Karpas-422 (cell line): ENCODE results near the gene PRICKLE2. TPM values are rescaled to one million over a fixed set of nuclear protein-coding genes. Genes with fewer than 3 reads are reported as not detected.

ENCODE experiments used
- DNase-seq: peaks from one replicate; pipeline ENCODE4 v3.0.0-alpha.2; 2015
- H2AFZ ChIP-seq: fragments of 200-600 bp; sonication (generic); 2 replicates; pipeline ENCODE4 v1.6.1; 2014; ENCODE audit warnings: antibody characterized with exemption, low read length, mixed read lengths
- H3K27ac ChIP-seq: fragments of 200-600 bp; sonication (generic); 2 replicates; pipeline ENCODE4 v1.5.1; 2014; ENCODE audit warnings: mild to moderate bottlenecking, low read length, moderate library complexity
- H3K27me3 ChIP-seq: fragments of 200-600 bp; sonication (generic); 2 replicates; pipeline ENCODE4 v1.6.1; 2014; ENCODE audit warnings: low read length, mixed read lengths
- H3K36me3 ChIP-seq: fragments of 200-600 bp; sonication (generic); 2 replicates; pipeline ENCODE4 v1.6.1; 2014; ENCODE audit warnings: low read length, mixed read lengths; ENCODE audit not compliant: insufficient read depth
- H3K4me1 ChIP-seq: fragments of 200-600 bp; sonication (generic); 2 replicates; pipeline ENCODE4 v1.6.1; 2014; ENCODE audit warnings: mild to moderate bottlenecking, low read length, mixed read lengths
- H3K4me2 ChIP-seq: fragments of 200-600 bp; sonication (generic); 2 replicates; pipeline ENCODE4 v1.6.1; 2014; ENCODE audit warnings: low read length, low read depth, mild to moderate bottlenecking; ENCODE audit not compliant: poor library complexity, severe bottlenecking
- H3K4me3 ChIP-seq: fragments of 200-600 bp; sonication (generic); 2 replicates; pipeline ENCODE4 v1.5.1; 2014; ENCODE audit warnings: mild to moderate bottlenecking, antibody characterized with exemption, low read length, mixed read lengths
- H3K79me2 ChIP-seq: fragments of 200-600 bp; sonication (generic); 2 replicates; pipeline ENCODE4 v1.6.1; 2014; ENCODE audit warnings: mild to moderate bottlenecking, low read length, mixed read lengths
- H3K9ac ChIP-seq: fragments of 200-600 bp; sonication (generic); 2 replicates; pipeline ENCODE4 v1.6.0; 2014; ENCODE audit warnings: low read length
- H3K9me2 ChIP-seq: fragments of 200-600 bp; sonication (generic), shearing (Covaris generic); replicated peaks from 2 replicates; pipeline ENCODE4 v1.6.0; 2014; ENCODE audit warnings: mild to moderate bottlenecking, low read length, moderate library complexity; ENCODE audit not compliant: insufficient read depth
- H3K9me3 ChIP-seq: fragments of 300-700, 200-600 bp; sonication (generic); 2 replicates; pipeline ENCODE4 v1.6.1; 2014; ENCODE audit warnings: low read length, mixed read lengths
- H4K20me1 ChIP-seq: fragments of 200-600 bp; sonication (generic); 2 replicates; pipeline ENCODE4 v1.6.1; 2014; ENCODE audit warnings: mild to moderate bottlenecking, antibody characterized with exemption, low read length, low read depth; ENCODE audit not compliant: insufficient read depth
- total RNA-seq: library from RNA; depleted of rRNA; stranded (reverse); fragments of >200 nt; shearing (Covaris generic); gene quantifications from 2 replicates; pipeline ENCODE4 v1.2.3, GENCODE V29; 2014; ENCODE audit warnings: low replicate concordance

Gene PRICKLE2
- total RNA-seq, 1 experiment from 2014 or later = not detected

GRCh38 chr3:64148955-64149653, 76.2 kb downstream of the PRICKLE2 start:
- H4K20me1 ChIP-seq = no peaks in the 10 kb centered on the region

DNA sequence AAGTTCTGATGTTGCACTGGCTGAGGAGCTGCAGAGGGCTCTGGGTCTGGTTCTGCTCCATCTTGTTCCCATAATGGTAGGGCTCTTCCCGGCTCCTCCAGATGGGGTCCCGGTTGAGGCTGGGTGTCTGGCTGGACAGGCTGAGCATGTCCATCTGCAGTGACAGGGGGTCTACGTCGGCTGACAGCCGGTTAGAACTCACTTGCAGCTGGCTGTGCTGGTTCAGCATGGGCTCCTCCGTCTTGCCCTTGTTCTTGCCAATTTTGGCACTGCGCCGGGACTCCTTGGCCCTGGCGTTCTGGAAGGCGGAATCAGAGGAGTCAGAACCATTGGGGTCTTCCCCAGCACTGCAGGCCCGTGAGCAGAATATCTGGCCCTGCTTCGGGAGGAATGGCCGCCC, 78.1 kb downstream of the PRICKLE2 start:
- no peaks in the 10 kb centered on the region for H3K9me3 ChIP-seq
- no peaks in the 10 kb centered on the region for H3K27me3 ChIP-seq
- no peak for DNase-seq
- H2AFZ ChIP-seq = no peak overlapping the region
- H3K9ac ChIP-seq = no peak overlapping the region
- no peaks in the 10 kb centered on the region for H3K36me3 ChIP-seq
- H3K4me3 ChIP-seq = no peak overlapping the region
- H4K20me1 ChIP-seq = no peaks in the 10 kb centered on the region
- no peaks in the 10 kb centered on the region for H3K9me2 ChIP-seq
- no peaks in the 10 kb centered on the region for H3K79me2 ChIP-seq
- no peak overlapping the region for H3K27ac ChIP-seq
- H3K4me2 ChIP-seq = no peak overlapping the region
- no peaks in the 10 kb centered on the region for H3K4me1 ChIP-seq

More at GRCh38 chr3:64148955-64149653, 76.2 kb downstream of the PRICKLE2 start:
- no peak overlapping the region for H3K27ac ChIP-seq
- no peak overlapping the region for H3K9ac ChIP-seq
- H3K9me3 ChIP-seq = no peaks in the 10 kb centered on the region
- no peak overlapping the region for H2AFZ ChIP-seq
- no peak for DNase-seq
- H3K4me2 ChIP-seq = no peak overlapping the region
- H3K36me3 ChIP-seq = no peaks in the 10 kb centered on the region
- no peaks in the 10 kb centered on the region for H3K79me2 ChIP-seq
- no peaks in the 10 kb centered on the region for H3K27me3 ChIP-seq
- no peaks in the 10 kb centered on the region for H3K4me1 ChIP-seq
- H3K4me3 ChIP-seq = no peak overlapping the region
- no peaks in the 10 kb centered on the region for H3K9me2 ChIP-seq

GRCh38 chr3:64145438-64145837, 79.8 kb downstream of the PRICKLE2 start:
- Histone ChIP-seq H2AFZ (no peak overlapping the region), H3K27ac (no peak overlapping the region), H3K4me3 (no peak overlapping the region), H3K27me3 (no peaks in the 10 kb centered on the region), H3K79me2 (no peaks in the 10 kb centered on the region), H3K9ac (no peak overlapping the region), H3K4me1 (no peaks in the 10 kb centered on the region), H4K20me1 (no peaks in the 10 kb centered on the region), H3K9me3 (no peaks in the 10 kb centered on the region), H3K36me3 (no peaks in the 10 kb centered on the region), H3K4me2 (no peak overlapping the region), H3K9me2 (no peaks in the 10 kb centered on the region)
- no peak for DNase-seq

GRCh38 chr3:64144241-64144900, 80.9 kb downstream of the PRICKLE2 start:
- Histone ChIP-seq H3K79me2 (no peaks in the 10 kb centered on the region), H2AFZ (no peak overlapping the region), H3K36me3 (no peaks in the 10 kb centered on the region), H3K4me1 (no peaks in the 10 kb centered on the region), H3K9me3 (no peaks in the 10 kb centered on the region), H4K20me1 (no peaks in the 10 kb centered on the region), H3K4me3 (no peak overlapping the region), H3K27ac (no peak overlapping the region), H3K4me2 (no peak overlapping the region), H3K9me2 (no peaks in the 10 kb centered on the region), H3K9ac (no peak overlapping the region), H3K27me3 (no peaks in the 10 kb centered on the region)
- DNase-seq = no peak

- no peaks in the 10 kb centered on the region for H3K4me1 ChIP-seq
- no peaks in the 10 kb centered on the region for H4K20me1 ChIP-seq
- no peaks in the 10 kb centered on the region for H3K79me2 ChIP-seq
- H3K27me3 ChIP-seq = no peaks in the 10 kb centered on the region
- no peak overlapping the region for H3K4me3 ChIP-seq
- H2AFZ ChIP-seq = no peak overlapping the region
- H3K27ac ChIP-seq = no peak overlapping the region
- H3K4me2 ChIP-seq = no peak overlapping the region
- H3K9me3 ChIP-seq = no peaks in the 10 kb centered on the region
- H3K36me3 ChIP-seq = no peaks in the 10 kb centered on the region
- no peaks in the 10 kb centered on the region for H3K9me2 ChIP-seq
- DNase-seq = no peak
- no peak overlapping the region for H3K9ac ChIP-seq
These were observed 81.7 kb downstream of the PRICKLE2 start for GRCh38 chr3:64143409-64144130.

- no peaks in the 10 kb centered on the region for H3K79me2 ChIP-seq
- no peaks in the 10 kb centered on the region for H3K4me1 ChIP-seq
- DNase-seq = no peak
- H3K4me3 ChIP-seq = no peak overlapping the region
- H3K36me3 ChIP-seq = no peaks in the 10 kb centered on the region
- no peak overlapping the region for H3K27ac ChIP-seq
- no peak overlapping the region for H3K9ac ChIP-seq
- H3K9me2 ChIP-seq = no peaks in the 10 kb centered on the region
- no peaks in the 10 kb centered on the region for H4K20me1 ChIP-seq
- no peak overlapping the region for H2AFZ ChIP-seq
- no peaks in the 10 kb centered on the region for H3K9me3 ChIP-seq
- no peaks in the 10 kb centered on the region for H3K27me3 ChIP-seq
- no peak overlapping the region for H3K4me2 ChIP-seq
These were observed 83.8 kb downstream of the PRICKLE2 start for GRCh38 chr3:64141476-64141875.

DNA sequence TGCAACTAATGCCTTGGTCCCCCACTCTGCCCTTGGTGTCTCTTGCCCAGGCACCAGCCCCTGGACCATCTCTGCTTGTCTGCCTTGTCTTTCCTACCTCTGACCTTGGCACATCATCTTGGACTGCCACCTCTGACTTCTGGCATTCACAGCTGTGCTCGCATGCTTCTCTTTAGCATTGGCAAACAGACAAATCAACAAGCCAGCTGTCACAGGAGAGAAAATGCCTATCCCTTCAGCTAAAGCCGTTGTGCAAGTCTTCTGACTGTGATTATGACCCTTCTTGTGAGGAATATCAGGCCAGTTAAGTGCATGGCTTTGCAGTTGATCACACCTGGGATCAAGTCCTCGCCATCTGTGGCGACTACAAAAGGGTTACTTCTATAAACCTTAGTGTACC, 84.6 kb downstream of the PRICKLE2 start:
- no peaks in the 10 kb centered on the region for H3K9me3 ChIP-seq

GRCh38 chr3:64138656-64139375, 86.5 kb downstream of the PRICKLE2 start:
- no peaks in the 10 kb centered on the region for H3K36me3 ChIP-seq
- no peak overlapping the region for H3K4me3 ChIP-seq
- H3K27me3 ChIP-seq = no peaks in the 10 kb centered on the region
- H3K9me3 ChIP-seq = no peaks in the 10 kb centered on the region
- H3K9ac ChIP-seq = no peak overlapping the region
- no peaks in the 10 kb centered on the region for H3K9me2 ChIP-seq
- H3K4me1 ChIP-seq = no peaks in the 10 kb centered on the region
- no peak overlapping the region for H3K4me2 ChIP-seq
- H2AFZ ChIP-seq = no peak overlapping the region
- H4K20me1 ChIP-seq = no peaks in the 10 kb centered on the region
- DNase-seq = no peak
- H3K79me2 ChIP-seq = no peaks in the 10 kb centered on the region
- no peak overlapping the region for H3K27ac ChIP-seq

More for the DNA sequence above, 84.6 kb downstream of the PRICKLE2 start:
- Histone ChIP-seq H3K4me1 (no peaks in the 10 kb centered on the region), H2AFZ (no peak overlapping the region), H3K27me3 (no peaks in the 10 kb centered on the region), H3K27ac (no peak overlapping the region), H3K79me2 (no peaks in the 10 kb centered on the region), H3K4me3 (no peak overlapping the region), H3K4me2 (no peak overlapping the region), H3K36me3 (no peaks in the 10 kb centered on the region), H4K20me1 (no peaks in the 10 kb centered on the region), H3K9me2 (no peaks in the 10 kb centered on the region), H3K9ac (no peak overlapping the region)
- DNase-seq = no peak
